Neutrophil (primary cell): ENCODE measurements around the gene SOX15.
A peak's percentile ranks its signal among the peaks of the same experiment; 100 is the strongest.
"Not testable (repeated sequence)": the region's sequence is repeated elsewhere in the genome, so short reads cannot be mapped to it uniquely, and the experiment has no call there.

Experiments used
- H3K27ac ChIP-seq: fragments of 200-600 bp; sonication (generic); 2 replicates; pipeline ENCODE4 v1.5.1; 2016; ENCODE audit warnings: mild to moderate bottlenecking, moderate library complexity
- H3K27me3 ChIP-seq: fragments of 200-600 bp; sonication (generic); 2 replicates; pipeline ENCODE4 v1.6.0; 2016; ENCODE audit warnings: mild to moderate bottlenecking
- H3K36me3 ChIP-seq: fragments of 200-600 bp; sonication (generic); 2 replicates; pipeline ENCODE4 v1.5.1; 2017
- H3K4me1 ChIP-seq, 2 experiments: fragments of 200-600 bp in 1 of 2; sonication (generic) in 1 of 2; 1 replicate in 1 of 2; 2 replicates in 1 of 2; pipeline versions ENCODE4 v1.5.1 to v1.6.1; 2013 to 2016; ENCODE audit warnings: low read depth in 1 of 2, low read length in 1 of 2, mild to moderate bottlenecking in 1 of 2, moderate library complexity in 1 of 2; ENCODE audit not compliant: control insufficient read depth in 1 of 2, insufficient read depth in 1 of 2
- H3K4me3 ChIP-seq, 2 experiments: fragments of 200-600 bp in 1 of 2; sonication (generic) in 1 of 2; 1 replicate in 1 of 2; 2 replicates in 1 of 2; pipeline ENCODE4 v1.5.1; 2013 to 2016; ENCODE audit warnings: low read depth in 1 of 2, low read length in 1 of 2, mild to moderate bottlenecking in 1 of 2, moderate library complexity in 1 of 2
- H3K9me3 ChIP-seq: fragments of 200-600 bp; sonication (generic); 2 replicates; pipeline ENCODE4 v1.5.1; 2016
- TF ChIP-seq, protein P1 (sequence below): fragments of 200-600 bp; sonication (generic); IDR thresholded peaks from 2 replicates; pipeline ENCODE4 v1.5.1; 2016; ENCODE audit warnings: antibody characterized with exemption

SOX15 gene

DNA sequence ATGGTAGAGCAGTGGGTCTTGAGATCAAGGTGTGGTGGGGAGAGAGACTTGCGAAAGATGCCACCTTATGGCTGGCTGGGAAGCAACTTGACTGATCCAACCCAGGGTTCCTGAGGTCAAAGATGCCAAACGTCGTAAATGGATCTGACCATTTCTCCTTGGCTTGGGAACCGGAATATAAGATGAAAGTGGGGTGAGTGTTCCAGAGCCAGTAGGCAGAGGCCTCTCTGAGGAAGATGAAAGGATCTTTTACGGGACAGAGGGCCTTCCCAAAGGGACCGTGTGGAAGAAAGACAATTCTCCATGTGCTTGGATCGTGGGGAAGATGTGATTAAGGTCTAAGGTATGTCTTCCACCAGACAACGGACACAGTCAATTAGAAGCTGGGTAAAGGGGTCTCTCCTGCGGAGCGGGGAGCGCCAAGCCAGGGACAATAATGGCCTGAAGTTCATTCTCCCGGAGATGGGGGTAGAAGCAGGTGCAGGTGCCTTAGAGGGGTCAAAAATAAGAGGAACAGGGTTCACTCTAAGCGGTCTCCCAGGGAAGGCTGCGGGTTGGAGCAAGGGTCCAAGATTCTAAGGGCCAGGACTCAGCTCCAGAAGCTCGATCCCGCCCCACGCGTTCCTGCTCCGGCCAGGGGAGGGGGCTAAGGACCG lies 24.0 kb upstream of the SOX15 start:
- TF ChIP-seq, protein P1, sequence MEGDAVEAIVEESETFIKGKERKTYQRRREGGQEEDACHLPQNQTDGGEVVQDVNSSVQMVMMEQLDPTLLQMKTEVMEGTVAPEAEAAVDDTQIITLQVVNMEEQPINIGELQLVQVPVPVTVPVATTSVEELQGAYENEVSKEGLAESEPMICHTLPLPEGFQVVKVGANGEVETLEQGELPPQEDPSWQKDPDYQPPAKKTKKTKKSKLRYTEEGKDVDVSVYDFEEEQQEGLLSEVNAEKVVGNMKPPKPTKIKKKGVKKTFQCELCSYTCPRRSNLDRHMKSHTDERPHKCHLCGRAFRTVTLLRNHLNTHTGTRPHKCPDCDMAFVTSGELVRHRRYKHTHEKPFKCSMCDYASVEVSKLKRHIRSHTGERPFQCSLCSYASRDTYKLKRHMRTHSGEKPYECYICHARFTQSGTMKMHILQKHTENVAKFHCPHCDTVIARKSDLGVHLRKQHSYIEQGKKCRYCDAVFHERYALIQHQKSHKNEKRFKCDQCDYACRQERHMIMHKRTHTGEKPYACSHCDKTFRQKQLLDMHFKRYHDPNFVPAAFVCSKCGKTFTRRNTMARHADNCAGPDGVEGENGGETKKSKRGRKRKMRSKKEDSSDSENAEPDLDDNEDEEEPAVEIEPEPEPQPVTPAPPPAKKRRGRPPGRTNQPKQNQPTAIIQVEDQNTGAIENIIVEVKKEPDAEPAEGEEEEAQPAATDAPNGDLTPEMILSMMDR, result no peak
- H3K9me3 ChIP-seq, result no peaks in the 10 kb centered on the region
- peak overlapping the region; percentile 78 to 83 for H3K4me3 ChIP-seq
- H3K4me1 ChIP-seq, result peaks cover 16 to 25% of the 10 kb centered on the region in 2 experiments
- H3K27me3 ChIP-seq, result no peaks in the 10 kb centered on the region
- no peaks in the 10 kb centered on the region for H3K36me3 ChIP-seq
- peak overlapping the region; percentile 95 for H3K27ac ChIP-seq

DNA sequence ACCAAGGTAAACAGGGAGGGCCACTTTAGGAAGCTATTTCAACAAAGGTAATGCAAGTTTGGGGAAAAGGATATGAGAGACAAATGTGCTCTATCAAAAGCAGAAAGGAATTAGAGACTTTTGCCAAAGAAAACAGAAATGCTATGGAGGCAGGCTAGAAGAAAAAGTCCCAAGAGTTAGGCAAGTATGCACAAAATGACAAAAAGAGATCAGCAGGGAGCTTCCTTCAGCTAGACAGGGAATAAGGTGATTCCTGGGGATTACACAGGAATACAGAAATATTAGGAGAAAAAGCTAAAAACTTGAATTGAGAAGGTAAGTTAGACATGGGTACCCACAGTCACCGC lies 22.4 kb upstream of the SOX15 start:
- Histone ChIP-seq H3K27ac (no peak overlapping the region), H3K27me3 (no peaks in the 10 kb centered on the region), H3K9me3 (no peaks in the 10 kb centered on the region), H3K4me3 (no peak overlapping the region), H3K4me1 (peaks cover 16 to 25% of the 10 kb centered on the region in 2 experiments), H3K36me3 (no peaks in the 10 kb centered on the region)
- TF ChIP-seq, protein P1, result no peak

DNA sequence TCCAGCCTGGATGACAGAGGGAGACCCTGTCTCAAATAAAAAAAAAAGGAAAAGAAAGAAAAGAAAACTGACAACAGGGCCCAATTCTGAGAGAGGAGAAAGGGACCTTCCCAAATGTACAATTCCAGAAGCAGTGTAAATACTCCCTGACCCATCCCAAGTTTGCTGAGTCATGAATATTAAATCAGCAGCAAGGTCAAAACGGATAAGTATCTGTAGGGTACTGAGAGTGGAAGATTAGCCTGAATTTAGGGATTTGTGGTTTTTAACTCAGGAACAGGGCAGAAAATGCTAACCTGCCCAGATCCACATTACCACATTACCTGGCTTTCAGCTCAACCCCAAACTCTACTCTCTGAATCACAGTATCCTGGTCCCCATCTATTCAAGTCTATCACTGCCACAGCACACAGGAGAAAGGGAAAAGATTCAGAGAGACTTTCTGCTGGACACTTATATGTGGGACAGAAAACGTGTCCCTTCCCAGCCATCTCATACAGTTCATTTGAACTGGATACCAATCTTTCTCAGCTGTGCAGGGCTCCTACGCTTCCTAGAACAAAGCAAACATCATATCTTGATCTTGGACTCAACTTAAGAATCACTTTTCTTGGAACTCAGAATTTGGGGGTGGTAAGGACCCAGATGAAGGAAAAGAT lies 21.9 kb upstream of the SOX15 start:
- H3K9me3 ChIP-seq, result no peaks in the 10 kb centered on the region
- no peak overlapping the region for H3K4me3 ChIP-seq
- TF ChIP-seq, protein P1, result no peak
- H3K27me3 ChIP-seq, result no peaks in the 10 kb centered on the region
- no peaks in the 10 kb centered on the region for H3K36me3 ChIP-seq
- H3K4me1 ChIP-seq, result peaks cover 16 to 25% of the 10 kb centered on the region in 2 experiments
- H3K27ac ChIP-seq, result no peak overlapping the region

DNA sequence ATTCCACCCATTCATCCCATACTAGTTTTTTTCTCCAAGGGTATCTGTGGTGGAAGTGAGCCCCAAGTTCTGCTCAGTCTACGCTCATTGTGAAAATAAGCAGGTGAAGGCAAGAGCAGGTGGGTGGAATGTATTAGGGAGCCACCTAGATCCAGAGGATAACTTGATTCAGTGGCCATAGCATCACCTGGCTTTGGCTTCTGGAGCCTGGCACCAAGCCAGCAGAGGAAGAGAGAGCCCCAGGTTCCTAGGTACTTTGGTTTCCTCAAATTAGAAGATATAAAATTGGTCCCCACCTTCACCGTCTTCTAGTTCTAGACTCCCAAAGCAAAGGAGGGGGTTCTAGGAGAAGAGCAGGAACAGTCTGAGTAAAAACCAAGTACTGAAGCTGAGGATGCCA lies 20.7 kb upstream of the SOX15 start:
- H3K4me3 ChIP-seq, result no peak overlapping the region
- no peaks in the 10 kb centered on the region for H3K9me3 ChIP-seq
- no peaks in the 10 kb centered on the region for H3K27me3 ChIP-seq
- H3K36me3 ChIP-seq, result peaks cover under 1% of the 10 kb centered on the region
- H3K4me1 ChIP-seq, result peaks cover 16 to 24% of the 10 kb centered on the region in 2 experiments
- TF ChIP-seq, protein P1, result no peak
- no peak overlapping the region for H3K27ac ChIP-seq

DNA sequence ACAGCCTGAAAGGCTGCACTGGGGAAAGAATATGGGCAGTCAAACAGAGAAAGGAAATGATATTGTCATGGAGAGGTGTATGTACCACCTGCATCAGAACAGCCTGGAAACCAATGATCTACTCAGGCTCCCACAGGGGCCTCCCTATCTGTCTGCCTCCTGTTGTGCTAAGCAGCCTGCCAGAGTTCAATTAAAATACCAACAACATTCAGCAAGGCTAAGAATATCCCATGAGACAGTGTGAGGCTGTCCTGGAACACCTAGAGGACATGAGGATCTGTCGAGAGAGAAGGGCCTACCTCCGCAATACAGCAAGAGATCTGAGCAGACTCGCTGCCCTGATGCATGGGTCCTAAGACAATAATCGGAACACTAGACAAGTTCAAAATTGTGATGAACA lies 16.4 kb upstream of the SOX15 start:
- no peaks in the 10 kb centered on the region for H3K4me1 ChIP-seq
- H3K4me3 ChIP-seq, result no peak overlapping the region
- TF ChIP-seq, protein P1, result no peak
- no peaks in the 10 kb centered on the region for H3K9me3 ChIP-seq
- H3K36me3 ChIP-seq, result peaks cover 44% of the 10 kb centered on the region
- H3K27me3 ChIP-seq, result no peaks in the 10 kb centered on the region
- H3K27ac ChIP-seq, result no peak overlapping the region

DNA sequence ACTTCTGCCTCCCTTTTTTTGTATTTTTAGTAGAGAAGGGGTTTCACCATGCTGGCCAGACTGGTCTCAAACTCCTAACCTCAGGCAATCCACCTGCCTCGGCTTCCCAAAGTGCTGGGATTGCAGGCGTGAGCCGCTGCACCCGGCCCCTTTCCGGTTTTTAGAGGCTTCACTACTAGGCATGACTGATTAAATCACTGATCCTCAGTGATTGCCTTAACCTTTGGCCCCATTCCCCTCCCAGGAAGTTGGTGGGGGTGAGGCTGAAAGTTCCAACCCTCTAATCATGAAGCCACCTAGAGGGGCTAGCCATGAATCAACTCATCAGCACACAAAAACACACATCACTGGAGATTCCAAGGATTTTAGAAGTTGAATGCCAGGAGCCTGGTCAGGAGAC lies 7.7 kb upstream of the SOX15 start:
- not testable (repeated sequence) for H3K4me1 ChIP-seq, H3K4me3 ChIP-seq, H3K27ac ChIP-seq, H3K9me3 ChIP-seq, H3K27me3 ChIP-seq
- peaks cover 98% of the 10 kb centered on the region for H3K36me3 ChIP-seq
